K562 (cell line): ENCODE data around the gene NRM. TPM values are rescaled to one million over a fixed set of nuclear protein-coding genes. Genes with fewer than 3 reads are reported as not detected.
"Not testable (repeated sequence)": the region's sequence is repeated elsewhere in the genome, so short reads cannot be mapped to it uniquely, and the experiment has no call there.

Experiments used
- ATAC-seq: fragments of 200-7000 bp; cut with Tn5 transposase; 3 replicates; pipeline ENCODE4 v1.9.1; 2020; ENCODE audit warnings: moderate library complexity
- BruUV-seq: library from RNA; stranded (reverse); fragments of 400-500 nt; replicated peaks from 2 replicates; lab custom pipeline; 2021; lab: Mats Ljungman, UMichigan
- CTCF ChIA-PET: fragments of 300-600 bp; formaldehyde crosslinking; extraction: SDS; loops from one replicate; lab custom pipeline; 2021; ENCODE audit warnings: low intra/inter-chr PET ratio; lab: Yijun Ruan, JAX
- POLR2A ChIA-PET: fragments of 300-600, 350-650 bp; sonication (Branson Sonifier 250); formaldehyde crosslinking; extraction: SDS; loops from one replicate; lab custom pipeline; 2021; ENCODE audit warnings: antibody characterized with exemption, inconsistent platforms; lab: Yijun Ruan, JAX
- DNase-seq, 4 experiments: peaks; one replicate each; pipeline versions ENCODE4 v3.0.0 to v3.0.0-alpha.2; 2011 to 2018; ENCODE audit warnings: low spot score in 3 of 4, mixed read lengths in 3 of 4; ENCODE audit errors: extremely low read depth in 1 of 4
- FAIRE-seq: peaks from 2 replicates; lab custom pipeline; 2011; peaks lifted over from hg19 to GRCh38; lab: Jason Lieb, UNC
- H2AFZ ChIP-seq: 2 replicates; pipeline ENCODE4 v1.6.0; 2011; ENCODE audit warnings: low read depth, low read length, control low read depth, inconsistent platforms
- H3K27ac ChIP-seq: fragments of 200-600 bp; 3 replicates; pipeline ENCODE4 v1.8.0; 2011; ENCODE audit warnings: low read depth, mild to moderate bottlenecking, control low read depth, inconsistent platforms, low read length, moderate library complexity, mixed read lengths; ENCODE audit errors: extremely low read depth
- H3K27me3 ChIP-seq, 2 experiments: fragments of 300-600 bp in 1 of 2; 2 replicates in 1 of 2; 3 replicates in 1 of 2; pipeline versions ENCODE4 v1.6.0 to v1.8.0; 2011; ENCODE audit warnings: inconsistent platforms in 2 of 2, low read length in 2 of 2, mild to moderate bottlenecking in 1 of 2, mixed read lengths in 1 of 2, moderate library complexity in 1 of 2; ENCODE audit not compliant: control insufficient read depth in 2 of 2, insufficient read depth in 2 of 2
- H3K36me3 ChIP-seq: fragments of 300-600 bp; 3 replicates; pipeline ENCODE4 v1.8.0; 2011; ENCODE audit warnings: mild to moderate bottlenecking, low read length, inconsistent platforms; ENCODE audit not compliant: control insufficient read depth, insufficient read depth
- H3K4me1 ChIP-seq, 2 experiments: fragments of 200-600 bp in 1 of 2; replicated peaks in 1 of 2; 2 replicates in 1 of 2; 3 replicates in 1 of 2; pipeline versions ENCODE4 v1.5.1 to v1.8.0; 2011; ENCODE audit warnings: inconsistent platforms in 2 of 2, low read length in 2 of 2, mild to moderate bottlenecking in 1 of 2, mixed read lengths in 1 of 2, moderate library complexity in 1 of 2; ENCODE audit not compliant: control insufficient read depth in 2 of 2, insufficient read depth in 2 of 2
- H3K4me2 ChIP-seq: 2 replicates; pipeline ENCODE4 v1.6.1; 2011; ENCODE audit warnings: low read length, control low read depth, inconsistent platforms, mixed read lengths; ENCODE audit not compliant: insufficient read depth
- H3K4me3 ChIP-seq: fragments of 200-600 bp; sonication (generic), shearing (Covaris generic); 2 replicates; pipeline ENCODE4 v1.5.1; 2016; ENCODE audit warnings: control low read depth, inconsistent platforms
- H3K79me2 ChIP-seq: fragments of 200-600 bp; 3 replicates; pipeline ENCODE4 v1.8.0; 2011; ENCODE audit warnings: low read length, inconsistent platforms; ENCODE audit not compliant: control insufficient read depth, insufficient read depth
- H3K9ac ChIP-seq, 2 experiments: 2 replicates each; pipeline versions ENCODE4 v1.6.0 to v1.6.1; 2011; ENCODE audit warnings: low read depth in 2 of 2, low read length in 2 of 2, control low read depth in 1 of 2, inconsistent platforms in 1 of 2, mild to moderate bottlenecking in 1 of 2, mixed read lengths in 1 of 2; ENCODE audit not compliant: insufficient read depth in 1 of 2
- H3K9me1 ChIP-seq: one replicate; pipeline ENCODE4 v1.6.0; 2011; ENCODE audit warnings: inconsistent platforms, mild to moderate bottlenecking, low read length, moderate library complexity; ENCODE audit not compliant: control insufficient read depth, insufficient read depth
- H3K9me3 ChIP-seq: replicated peaks from 2 replicates; pipeline ENCODE4 v1.5.1; 2011; ENCODE audit warnings: low read depth, low read length, inconsistent platforms; ENCODE audit not compliant: control insufficient read depth, insufficient read depth
- H4K20me1 ChIP-seq: replicated peaks from 2 replicates; pipeline ENCODE4 v1.6.1; 2011; ENCODE audit warnings: low read length, inconsistent platforms, mixed read lengths; ENCODE audit not compliant: control insufficient read depth, insufficient read depth
- CGGBP1 ChIP-seq: fragments of 250-450 bp; sonication (Bioruptor Pico); IDR thresholded peaks from 2 replicates; pipeline ENCODE4 v1.9.0; 2021; ENCODE audit warnings: mild to moderate bottlenecking
- ILF3 ChIP-seq: fragments of 450-650 bp; IDR thresholded peaks from 2 replicates; pipeline ENCODE4 v1.6.1; 2018; ENCODE audit warnings: antibody characterized with exemption, mild to moderate bottlenecking, moderate library complexity, borderline replicate concordance
- ZBED1 ChIP-seq: IDR thresholded peaks from 2 replicates; pipeline ENCODE4 v1.6.1; 2014
- ZNF143 ChIP-seq: sonication (generic); formaldehyde crosslinking; IDR thresholded peaks from 2 replicates; pipeline ENCODE4 v1.9.0; 2022; ENCODE audit warnings: mild to moderate bottlenecking, missing genetic modification reagents
- WGBS: fragments of 100-300 bp; shearing (Covaris generic); methylation state at CpG from one replicate; pipeline ENCODE4 v1.1.6; 2016; ENCODE audit warnings: low coverage, mixed read lengths; ENCODE audit not compliant: insufficient coverage; ENCODE audit errors: missing lambda C conversion rate; 5-methylcytosine and 5-hydroxymethylcytosine counted together
- in situ Hi-C: fragments of 300-500 bp; cut with MboI; formaldehyde crosslinking; loops from 4 replicates; pipeline ENCODE4 v1.15.0; 2018; ENCODE audit warnings: inconsistent platforms, mixed read lengths
- intact Hi-C: fragments of 100-400 bp; cut with micrococcal nuclease; formaldehyde crosslinking; loops from 2 replicates; pipeline ENCODE4 v1.14.2; 2022
- polyA plus RNA-seq, 8 experiments: library from polyadenylated mRNA; depleted of rRNA in 4 of 8; stranded (reverse) in 5 of 8; unstranded in 3 of 8; fragments of >200 nt; fragmentation: Nextera tagmentation in 2 of 8; fragmentation: Illumina TruSeq in 1 of 8; extraction: Ambion mirVana in 2 of 8; extraction: Trizol in 1 of 8; gene quantifications; 2 replicates each; pipeline versions ENCODE4 v1.2.1 to v1.2.3, GENCODE V29; 2011 to 2014; ENCODE audit warnings: inconsistent platforms in 1 of 8, missing spikeins in 1 of 8
- total RNA-seq, 7 experiments: library from RNA; depleted of rRNA in 6 of 7; stranded (reverse); fragments of >200 nt in 6 of 7; fragmentation: Illumina TruSeq in 2 of 7; extraction: Trizol in 2 of 7; gene quantifications; 2 replicates each; pipeline versions ENCODE4 v1.2.1 to v1.2.3, GENCODE V29; 2011 to 2021; ENCODE audit warnings: low replicate concordance in 1 of 7

The NRM gene
- total and polyA plus RNA-seq, 9 of the 15 experiments (the other 6 are each of a cell fraction or from before 2014, with no cell fraction given): 9.7 to 58.2 (median 18.1) TPM

DNA sequence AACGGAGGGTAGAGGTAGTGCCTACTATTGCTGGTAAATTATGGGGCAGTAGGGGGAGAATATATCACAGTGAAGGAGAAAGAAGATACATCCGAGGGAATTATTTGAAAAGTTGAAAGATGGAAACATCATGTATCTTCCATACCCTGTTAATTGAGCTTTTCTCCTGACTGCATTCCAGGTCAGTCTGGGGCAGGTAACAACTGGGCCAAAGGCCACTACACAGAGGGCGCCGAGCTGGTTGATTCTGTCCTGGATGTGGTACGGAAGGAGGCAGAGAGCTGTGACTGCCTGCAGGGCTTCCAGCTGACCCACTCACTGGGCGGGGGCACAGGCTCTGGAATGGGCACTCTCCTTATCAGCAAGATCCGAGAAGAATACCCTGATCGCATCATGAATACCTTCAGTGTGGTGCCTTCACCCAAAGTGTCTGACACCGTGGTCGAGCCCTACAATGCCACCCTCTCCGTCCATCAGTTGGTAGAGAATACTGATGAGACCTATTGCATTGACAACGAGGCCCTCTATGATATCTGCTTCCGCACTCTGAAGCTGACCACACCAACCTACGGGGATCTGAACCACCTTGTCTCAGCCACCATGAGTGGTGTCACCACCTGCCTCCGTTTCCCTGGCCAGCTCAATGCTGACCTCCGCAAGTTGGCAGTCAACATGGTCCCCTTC lies 32.5 kb upstream of the NRM start:
- in situ Hi-C loops: loop anchor here (5.0 to 10.0 kb wide), 2 partner anchors 48 to 241 kb away; partner anchors contain the start of gene DHX16
- ChIA-PET POLR2A (interaction anchor here (0.7 to 27.1 kb wide), 14 partner anchors 6 to 364 kb away, joined by 3 to 524 read pairs (median 3); partner anchors contain the start of gene NRM), CTCF (interaction anchor here (1.4 to 5.0 kb wide), 6 partner anchors 8 to 240 kb away, joined by 4 to 92 read pairs (median 9); partner anchors contain the start of gene DHX16)
- H3K9me1 ChIP-seq, H3K9me3 ChIP-seq, H3K27me3 ChIP-seq, ATAC-seq, DNase-seq, H2AFZ ChIP-seq, intact Hi-C loops, FAIRE-seq, BruUV-seq: not testable (repeated sequence)
- H3K36me3 ChIP-seq: peaks cover 64% of the 10 kb centered on the region
- H3K9ac ChIP-seq: peak overlapping the region; percentile 47 to 96
- H3K27ac ChIP-seq: peak overlapping the region; percentile 5; the same call in 2 of the 3 replicates
- H3K4me1 ChIP-seq: peaks cover 19% of the 10 kb centered on the region in 2 experiments
- TF ChIP-seq ILF3 (0 out of 2 replicates have a peak, but pooled peaks have one; percentile 18), CGGBP1 (CRISPR knock-in tag) (0 out of 2 replicates have a peak, but pooled peaks have one; percentile 14), ZNF143 (CRISPR knock-in tag) (peak; percentile 31; the same call in 1 of the 2 replicates), ZBED1 (0 out of 2 replicates have a peak, but pooled peaks have one; percentile 14)
- peaks cover 76% of the 10 kb centered on the region for H3K79me2 ChIP-seq
- peak overlapping the region; percentile 98; the same call in 1 of the 2 replicates for H3K4me2 ChIP-seq
- peaks cover 44% of the 10 kb centered on the region for H4K20me1 ChIP-seq
- 81% methylated on average over 16 of the region's 16 CpGs for WGBS
- peak overlapping the region; percentile 89; the same call in 1 of the 2 replicates for H3K4me3 ChIP-seq
